HG03378 (cell line): ENCODE measurements around the gene ASIC4.

Experiments used
- ATAC-seq: cut with Tn5 transposase; IDR thresholded peaks from one replicate; pipeline ENCODE4 v1.9.1; 2021; ENCODE audit warnings: mild to moderate bottlenecking, moderate library complexity; ENCODE audit not compliant: unreplicated experiment

ASIC4 gene

DNA sequence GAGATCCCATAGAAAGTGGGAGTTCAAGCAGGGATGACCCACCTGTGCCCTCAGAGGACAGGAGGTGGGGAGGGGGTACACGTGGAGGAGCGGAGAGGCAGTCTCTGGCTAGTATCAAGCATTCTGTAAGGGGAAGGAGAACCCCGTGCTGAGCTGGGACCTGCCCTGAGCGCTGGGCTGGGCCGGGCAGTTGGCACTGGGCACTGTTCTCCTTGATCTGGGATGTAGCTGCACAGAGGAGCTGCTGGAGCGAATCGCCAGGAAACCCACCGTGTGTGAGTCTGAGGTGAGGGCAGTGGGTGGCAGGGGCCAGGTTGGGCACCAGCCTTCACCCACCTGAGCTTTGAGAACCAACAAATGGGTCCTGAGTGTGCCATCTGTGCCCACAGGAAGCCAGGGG lies 35.4 kb upstream of the ASIC4 start:
- no peak for ATAC-seq

DNA sequence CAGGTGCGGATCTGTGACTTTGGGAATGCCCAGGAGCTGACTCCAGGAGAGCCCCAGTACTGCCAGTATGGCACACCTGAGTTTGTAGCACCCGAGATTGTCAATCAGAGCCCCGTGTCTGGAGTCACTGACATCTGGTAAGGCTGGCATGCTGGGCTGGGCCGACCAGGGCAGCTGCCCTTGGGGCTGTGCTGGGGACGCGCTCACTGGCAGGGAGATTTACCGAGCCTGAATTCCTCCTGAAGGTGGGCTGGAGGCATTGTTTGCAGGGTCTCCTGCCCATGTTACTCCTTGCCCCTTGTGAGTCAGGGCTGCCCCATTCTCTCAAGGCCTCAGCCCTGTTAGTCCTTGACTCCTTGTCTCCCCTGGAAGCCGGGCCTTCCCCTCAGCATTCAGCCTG lies 34.3 kb upstream of the ASIC4 start:
- ATAC-seq: no peak

DNA sequence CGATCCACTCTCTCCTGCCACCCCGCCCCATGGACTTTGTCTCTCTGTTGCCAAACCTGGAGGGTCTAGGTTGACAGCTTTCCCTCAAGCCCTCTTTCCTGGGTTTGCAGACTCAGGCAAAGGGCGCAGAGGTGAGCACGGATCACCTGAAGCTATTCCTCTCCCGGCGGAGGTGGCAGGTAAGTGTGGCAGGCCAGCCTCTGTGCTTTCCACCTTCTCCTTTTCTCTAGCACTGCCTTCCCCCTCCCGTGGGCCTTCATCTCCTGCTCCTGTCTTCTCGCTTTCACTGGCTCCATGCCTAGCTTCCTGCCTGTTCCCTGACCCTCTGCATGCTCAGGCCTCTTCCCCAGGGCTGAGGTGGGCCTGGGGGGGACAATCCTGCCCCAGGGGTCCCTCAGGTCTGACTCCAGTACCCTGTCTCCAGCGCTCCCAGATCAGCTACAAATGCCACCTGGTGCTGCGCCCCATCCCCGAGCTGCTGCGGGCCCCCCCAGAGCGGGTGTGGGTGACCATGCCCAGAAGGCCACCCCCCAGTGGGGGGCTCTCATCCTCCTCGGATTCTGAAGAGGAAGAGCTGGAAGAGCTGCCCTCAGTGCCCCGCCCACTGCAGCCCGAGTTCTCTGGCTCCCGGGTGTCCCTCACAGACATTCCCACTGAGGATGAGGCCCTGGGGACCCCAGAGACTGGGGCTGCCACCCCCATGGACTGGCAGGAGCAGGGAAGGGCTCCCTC lies 31.4 kb upstream of the ASIC4 start:
- ATAC-seq: no peak

DNA sequence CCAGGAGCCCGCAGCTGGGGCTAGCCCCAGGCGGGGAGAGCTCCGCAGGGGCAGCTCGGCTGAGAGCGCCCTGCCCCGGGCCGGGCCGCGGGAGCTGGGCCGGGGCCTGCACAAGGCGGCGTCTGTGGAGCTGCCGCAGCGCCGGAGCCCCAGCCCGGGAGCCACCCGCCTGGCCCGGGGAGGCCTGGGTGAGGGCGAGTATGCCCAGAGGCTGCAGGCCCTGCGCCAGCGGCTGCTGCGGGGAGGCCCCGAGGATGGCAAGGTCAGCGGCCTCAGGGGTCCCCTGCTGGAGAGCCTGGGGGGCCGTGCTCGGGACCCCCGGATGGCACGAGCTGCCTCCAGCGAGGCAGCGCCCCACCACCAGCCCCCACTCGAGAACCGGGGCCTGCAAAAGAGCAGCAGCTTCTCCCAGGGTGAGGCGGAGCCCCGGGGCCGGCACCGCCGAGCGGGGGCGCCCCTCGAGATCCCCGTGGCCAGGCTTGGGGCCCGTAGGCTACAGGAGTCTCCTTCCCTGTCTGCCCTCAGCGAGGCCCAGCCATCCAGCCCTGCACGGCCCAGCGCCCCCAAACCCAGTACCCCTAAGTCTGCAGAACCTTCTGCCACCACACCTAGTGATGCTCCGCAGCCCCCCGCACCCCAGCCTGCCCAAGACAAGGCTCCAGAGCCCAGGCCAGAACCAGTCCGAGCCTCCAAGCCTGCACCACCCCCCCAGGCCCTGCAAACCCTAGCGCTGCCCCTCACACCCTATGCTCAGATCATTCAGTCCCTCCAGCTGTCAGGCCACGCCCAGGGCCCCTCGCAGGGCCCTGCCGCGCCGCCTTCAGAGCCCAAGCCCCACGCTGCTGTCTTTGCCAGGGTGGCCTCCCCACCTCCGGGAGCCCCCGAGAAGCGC lies 30.6 kb upstream of the ASIC4 start:
- no peak for ATAC-seq

DNA sequence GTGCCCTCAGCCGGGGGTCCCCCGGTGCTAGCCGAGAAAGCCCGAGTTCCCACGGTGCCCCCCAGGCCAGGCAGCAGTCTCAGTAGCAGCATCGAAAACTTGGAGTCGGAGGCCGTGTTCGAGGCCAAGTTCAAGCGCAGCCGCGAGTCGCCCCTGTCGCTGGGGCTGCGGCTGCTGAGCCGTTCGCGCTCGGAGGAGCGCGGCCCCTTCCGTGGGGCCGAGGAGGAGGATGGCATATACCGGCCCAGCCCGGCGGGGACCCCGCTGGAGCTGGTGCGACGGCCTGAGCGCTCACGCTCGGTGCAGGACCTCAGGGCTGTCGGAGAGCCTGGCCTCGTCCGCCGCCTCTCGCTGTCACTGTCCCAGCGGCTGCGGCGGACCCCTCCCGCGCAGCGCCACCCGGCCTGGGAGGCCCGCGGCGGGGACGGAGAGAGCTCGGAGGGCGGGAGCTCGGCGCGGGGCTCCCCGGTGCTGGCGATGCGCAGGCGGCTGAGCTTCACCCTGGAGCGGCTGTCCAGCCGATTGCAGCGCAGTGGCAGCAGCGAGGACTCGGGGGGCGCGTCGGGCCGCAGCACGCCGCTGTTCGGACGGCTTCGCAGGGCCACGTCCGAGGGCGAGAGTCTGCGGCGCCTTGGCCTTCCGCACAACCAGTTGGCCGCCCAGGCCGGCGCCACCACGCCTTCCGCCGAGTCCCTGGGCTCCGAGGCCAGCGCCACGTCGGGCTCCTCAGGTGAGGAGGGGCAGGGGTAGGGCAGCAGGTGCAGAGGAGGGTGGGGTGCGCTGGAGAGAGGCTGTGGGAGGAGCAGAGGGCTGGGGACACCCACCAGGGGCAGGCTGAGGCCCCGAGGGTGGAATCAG lies 29.7 kb upstream of the ASIC4 start:
- ATAC-seq: no peak

DNA sequence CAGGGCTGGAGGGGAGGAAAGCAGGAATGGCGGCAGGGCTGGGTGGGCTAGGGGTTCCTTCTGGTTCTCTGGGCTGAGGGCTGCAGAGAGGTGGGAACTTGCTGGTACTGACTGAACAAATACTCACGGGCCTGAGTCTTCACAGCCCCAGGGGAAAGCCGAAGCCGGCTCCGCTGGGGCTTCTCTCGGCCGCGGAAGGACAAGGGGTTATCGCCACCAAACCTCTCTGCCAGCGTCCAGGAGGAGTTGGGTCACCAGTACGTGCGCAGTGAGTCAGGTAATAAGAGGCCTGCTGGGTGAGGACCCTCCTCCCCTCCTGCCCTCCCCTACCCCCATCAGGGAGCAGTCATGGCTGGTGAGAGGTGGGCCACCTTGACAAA lies 29.1 kb upstream of the ASIC4 start:
- no peak for ATAC-seq

DNA sequence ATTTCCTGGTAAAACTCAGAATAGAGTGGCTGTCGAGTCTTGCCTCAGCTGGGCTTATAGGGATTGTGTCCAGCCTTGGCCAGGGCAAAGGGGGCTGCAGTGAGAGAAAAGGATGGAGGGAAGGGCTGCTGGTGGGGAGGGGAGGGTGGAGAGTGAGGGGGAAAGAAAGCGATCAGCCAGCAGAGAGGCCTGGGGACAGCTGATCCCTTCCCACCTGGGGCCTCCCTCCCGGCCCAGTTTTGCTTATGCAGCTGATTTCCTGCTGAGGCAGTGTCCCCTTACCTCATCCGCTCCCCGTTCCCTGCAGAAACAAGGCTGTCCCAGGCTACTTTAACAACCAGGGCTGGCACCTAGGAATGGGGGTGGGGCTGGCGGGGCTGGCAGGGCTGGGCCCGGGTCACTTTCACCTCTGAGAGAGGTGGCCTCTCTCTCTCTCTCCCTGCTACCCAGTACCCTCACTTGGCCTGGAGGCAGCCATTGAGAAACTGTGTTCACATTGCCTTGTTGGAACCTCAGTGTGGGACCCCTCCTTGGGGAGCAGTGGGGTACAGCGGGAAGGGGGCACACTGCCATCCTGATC lies 27.8 kb upstream of the ASIC4 start:
- ATAC-seq: no peak

DNA sequence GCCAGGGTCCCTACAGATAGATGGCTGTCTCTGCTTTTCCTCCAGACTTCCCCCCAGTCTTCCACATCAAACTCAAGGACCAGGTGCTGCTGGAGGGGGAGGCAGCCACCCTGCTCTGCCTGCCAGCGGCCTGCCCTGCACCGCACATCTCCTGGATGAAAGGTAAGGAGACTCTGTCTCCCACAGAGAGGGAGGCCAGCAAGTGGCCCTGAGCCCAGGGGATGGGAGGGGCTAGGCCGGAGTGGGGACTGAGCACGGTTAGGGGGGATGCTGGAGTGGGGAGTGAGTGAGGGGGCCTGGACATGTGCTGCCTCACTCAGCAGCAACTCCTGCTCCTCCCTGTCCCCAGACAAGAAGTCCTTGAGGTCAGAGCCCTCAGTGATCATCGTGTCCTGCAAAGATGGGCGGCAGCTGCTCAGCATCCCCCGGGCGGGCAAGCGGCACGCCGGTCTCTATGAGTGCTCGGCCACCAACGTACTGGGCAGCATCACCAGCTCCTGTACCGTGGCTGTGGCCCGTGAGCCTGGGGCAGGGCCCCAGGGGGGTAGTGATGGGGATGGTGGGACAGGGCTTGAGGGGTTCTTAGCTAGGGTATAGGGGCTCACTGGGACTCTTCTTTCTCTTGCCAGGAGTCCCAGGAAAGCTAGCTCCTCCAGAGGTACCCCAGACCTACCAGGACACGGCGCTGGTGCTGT lies 26.0 kb upstream of the ASIC4 start:
- no peak for ATAC-seq

DNA sequence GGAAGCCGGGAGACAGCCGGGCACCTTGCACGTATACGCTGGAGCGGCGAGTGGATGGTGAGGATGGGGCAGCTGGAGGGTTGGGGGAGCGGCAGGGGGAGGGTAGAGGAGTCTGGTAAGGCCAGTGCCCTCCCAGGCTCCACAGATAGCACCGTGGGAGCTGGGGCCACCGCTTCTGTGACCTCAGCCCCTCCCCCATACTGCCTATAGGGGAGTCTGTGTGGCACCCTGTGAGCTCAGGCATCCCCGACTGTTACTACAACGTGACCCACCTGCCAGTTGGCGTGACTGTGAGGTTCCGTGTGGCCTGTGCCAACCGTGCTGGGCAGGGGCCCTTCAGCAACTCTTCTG lies 25.5 kb upstream of the ASIC4 start:
- ATAC-seq: no peak

DNA sequence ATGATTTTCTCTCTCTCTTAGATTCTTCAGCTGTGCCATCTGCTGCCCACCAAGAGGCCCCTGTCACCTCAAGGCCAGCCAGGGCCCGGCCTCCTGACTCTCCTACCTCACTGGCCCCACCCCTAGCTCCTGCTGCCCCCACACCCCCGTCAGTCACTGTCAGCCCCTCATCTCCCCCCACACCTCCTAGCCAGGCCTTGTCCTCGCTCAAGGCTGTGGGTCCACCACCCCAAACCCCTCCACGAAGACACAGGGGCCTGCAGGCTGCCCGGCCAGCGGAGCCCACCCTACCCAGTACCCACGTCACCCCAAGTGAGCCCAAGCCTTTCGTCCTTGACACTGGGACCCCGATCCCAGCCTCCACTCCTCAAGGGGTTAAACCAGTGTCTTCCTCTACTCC lies 25.0 kb upstream of the ASIC4 start:
- ATAC-seq: no peak

DNA sequence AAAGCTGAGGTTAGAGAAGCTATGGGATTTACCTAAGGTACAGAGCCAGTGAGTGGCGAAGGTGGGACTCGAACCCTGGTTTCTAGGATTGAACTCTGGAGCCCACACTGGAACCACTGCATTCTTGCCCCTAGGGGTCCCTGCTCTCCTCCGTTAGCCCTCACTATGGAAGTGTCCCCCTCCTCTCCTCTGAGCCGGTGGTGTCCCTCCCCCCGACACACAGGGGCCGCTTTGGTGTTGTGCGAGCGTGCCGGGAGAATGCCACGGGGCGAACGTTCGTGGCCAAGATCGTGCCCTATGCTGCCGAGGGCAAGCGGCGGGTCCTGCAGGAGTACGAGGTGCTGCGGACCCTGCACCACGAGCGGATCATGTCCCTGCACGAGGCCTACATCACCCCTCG lies 24.1 kb upstream of the ASIC4 start:
- no peak for ATAC-seq

DNA sequence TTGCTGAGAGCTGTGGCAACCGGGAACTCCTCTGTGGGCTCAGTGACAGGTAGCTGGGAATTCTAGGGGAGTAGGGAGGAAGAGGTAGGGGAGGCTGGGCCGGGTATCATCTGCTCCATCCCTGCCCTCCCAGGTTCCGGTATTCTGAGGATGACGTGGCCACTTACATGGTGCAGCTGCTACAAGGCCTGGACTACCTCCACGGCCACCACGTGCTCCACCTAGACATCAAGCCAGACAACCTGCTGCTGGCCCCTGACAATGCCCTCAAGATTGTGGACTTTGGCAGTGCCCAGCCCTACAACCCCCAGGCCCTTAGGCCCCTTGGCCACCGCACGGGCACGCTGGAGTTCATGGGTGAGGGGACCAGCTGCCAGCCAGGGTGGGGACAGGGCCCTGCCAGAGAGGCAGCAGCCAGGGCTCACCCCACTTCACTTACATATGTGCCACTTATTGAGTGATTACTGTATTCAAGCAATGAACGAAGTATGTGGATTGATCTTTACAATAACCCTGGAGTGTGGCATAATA lies 23.6 kb upstream of the ASIC4 start:
- no peak for ATAC-seq

DNA sequence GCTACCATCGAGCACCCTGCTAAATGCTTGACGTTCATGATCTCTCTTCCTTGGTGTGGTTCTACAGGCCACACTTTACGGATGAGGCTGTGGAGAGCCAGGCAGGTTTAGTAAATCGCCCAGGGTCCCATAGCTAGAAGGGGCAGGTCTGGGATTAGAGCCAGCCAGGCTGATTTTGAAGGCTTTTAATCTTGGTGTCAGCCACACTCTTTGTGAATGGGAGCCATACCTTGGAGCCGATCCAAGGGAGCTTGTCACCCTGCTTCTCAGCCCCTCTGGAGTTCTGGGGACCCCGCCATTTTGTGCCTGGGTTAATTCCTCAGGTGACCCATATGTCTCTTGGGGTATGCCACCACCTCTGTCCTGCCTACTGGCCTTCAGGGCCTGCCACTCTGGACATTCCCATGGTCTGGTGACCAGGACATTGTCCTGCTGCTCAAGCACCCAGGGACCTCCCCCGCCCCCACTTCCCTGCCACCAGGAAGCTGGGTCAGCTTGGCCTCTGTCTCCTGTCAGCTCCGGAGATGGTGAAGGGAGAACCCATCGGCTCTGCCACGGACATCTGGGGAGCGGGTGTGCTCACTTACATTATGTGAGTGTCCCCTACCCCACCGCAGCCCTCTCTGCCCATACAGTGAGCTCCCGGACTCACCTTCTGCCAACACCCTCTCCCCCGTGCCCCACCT lies 22.9 kb upstream of the ASIC4 start:
- ATAC-seq: no peak

DNA sequence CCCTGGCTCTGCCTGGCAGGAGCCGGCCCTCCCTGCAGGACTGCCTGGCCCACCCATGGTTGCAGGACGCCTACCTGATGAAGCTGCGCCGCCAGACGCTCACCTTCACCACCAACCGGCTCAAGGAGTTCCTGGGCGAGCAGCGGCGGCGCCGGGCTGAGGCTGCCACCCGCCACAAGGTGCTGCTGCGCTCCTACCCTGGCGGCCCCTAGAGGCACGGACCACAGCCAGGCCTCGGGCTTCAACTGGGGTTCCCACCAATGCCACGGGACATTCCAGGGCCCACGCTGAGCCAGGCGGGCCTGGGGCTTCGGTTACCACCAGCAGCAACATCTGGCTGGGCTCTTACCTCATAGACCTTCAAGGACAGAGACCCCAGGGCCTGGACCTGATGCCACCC lies 21.7 kb upstream of the ASIC4 start:
- no peak for ATAC-seq

DNA sequence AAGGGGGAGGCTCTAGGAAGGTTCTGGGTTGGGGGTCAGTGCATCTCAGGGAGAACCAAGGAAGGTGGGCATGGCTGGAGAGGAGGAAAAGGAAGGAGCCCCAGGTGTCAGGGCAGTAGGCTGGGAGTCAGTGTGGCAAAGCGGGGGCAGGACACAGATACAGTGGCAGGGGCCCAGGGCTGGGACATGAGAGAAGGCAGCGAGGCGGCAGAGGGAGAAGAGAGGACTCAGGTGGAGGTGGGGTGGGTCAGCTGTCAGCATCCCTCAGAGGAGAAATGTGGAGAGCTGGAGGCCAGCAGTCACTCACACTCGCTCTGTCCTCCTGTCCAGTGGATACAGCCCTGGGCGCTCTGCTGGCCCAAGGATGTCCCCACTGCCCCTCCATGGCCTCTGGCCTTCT lies 21.2 kb upstream of the ASIC4 start:
- no peak for ATAC-seq

DNA sequence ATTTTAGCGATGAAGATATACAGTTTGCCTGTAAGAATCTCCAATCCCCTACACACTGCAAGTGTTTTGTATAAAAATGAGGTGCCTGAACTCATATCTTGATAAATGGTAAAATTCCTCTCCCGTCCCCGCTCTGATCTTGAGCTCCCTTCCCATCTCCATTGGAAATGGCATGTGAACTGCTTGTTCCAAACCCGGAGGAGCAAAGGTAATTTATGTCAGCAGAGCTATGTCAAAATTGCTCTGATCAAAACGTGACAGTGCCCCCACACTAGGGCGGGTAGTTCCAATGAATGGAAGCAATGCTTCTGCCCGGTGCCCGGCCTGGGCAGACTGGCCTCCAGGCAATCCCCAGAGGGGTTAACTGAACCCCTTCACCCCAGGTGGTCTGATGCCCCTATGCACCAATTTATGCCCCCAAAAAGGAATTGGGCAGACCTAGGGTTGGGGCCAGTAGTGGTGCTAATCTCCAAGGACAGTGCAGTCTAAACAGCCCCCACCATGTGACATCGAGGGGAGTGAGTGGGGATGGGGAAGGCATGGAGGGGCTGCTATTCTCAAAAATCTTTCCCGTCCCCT lies 19.2 kb upstream of the ASIC4 start:
- no peak for ATAC-seq

DNA sequence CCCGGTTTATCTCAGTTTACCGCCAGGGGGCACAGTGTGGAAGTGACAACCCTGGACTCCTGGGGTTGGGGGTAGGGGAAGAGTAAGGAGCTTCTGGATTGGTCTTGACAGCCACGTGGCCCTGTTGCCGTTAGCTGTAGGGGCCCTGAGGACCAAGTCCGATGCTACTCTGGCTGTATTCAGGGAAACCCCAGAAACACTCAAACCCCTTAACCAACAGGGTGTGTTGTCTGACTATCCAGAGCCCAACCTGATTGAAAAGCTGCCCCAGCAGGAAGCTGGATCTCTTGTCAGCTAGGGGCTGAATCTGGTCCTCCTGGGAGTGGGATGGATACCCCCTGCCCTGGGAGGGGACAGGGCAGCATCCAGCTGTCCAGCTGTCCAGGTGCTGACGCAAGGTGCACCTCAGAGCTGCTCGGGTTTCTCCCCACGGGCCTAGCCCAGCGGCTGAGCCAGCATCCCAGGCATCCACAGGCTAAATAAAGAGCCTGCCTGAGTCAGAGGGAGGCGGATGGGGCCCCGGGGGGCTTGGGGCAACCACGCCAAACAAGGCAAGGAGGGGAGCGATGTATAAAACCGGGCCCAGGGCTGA lies 18.7 kb upstream of the ASIC4 start:
- ATAC-seq: no peak

DNA sequence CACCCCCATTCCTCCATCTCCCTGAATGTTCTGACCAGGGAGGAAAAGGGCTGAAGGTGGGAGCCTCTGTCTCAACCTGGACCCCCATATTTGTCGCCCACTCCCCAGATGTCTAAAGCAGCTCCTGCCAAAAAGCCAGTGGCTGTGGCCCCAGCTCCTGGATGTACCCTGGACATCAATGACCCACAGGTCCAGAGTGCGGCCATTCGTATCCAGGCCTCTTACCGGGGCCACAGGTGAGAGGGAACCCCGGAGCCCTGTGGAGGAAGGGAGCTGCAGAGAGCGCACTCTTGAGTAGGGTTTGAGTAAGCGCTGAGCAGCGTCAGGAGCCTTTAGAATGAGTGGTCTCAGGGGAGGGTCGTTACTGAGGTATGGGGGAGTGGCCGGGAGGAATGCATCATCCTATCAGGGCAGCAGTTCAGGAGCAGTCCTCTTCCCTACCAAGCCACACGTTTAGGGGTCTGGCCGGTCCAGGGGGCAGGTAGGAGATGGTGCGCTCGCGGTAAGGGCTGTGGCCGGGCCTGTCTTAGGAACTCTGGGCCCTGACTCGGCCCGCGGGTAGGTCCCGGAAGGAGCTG lies 17.9 kb upstream of the ASIC4 start:
- ATAC-seq: no peak
